ENCODE results near the gene IL4I1. TPM values are rescaled to one million over a fixed set of nuclear protein-coding genes. Genes with fewer than 3 reads are reported as not detected.
A peak's percentile ranks its signal among the peaks of the same experiment; 100 is the strongest.

The IL4I1 gene
- total RNA-seq, 1 experiment from 2014 or later = 1.3 TPM

DNA sequence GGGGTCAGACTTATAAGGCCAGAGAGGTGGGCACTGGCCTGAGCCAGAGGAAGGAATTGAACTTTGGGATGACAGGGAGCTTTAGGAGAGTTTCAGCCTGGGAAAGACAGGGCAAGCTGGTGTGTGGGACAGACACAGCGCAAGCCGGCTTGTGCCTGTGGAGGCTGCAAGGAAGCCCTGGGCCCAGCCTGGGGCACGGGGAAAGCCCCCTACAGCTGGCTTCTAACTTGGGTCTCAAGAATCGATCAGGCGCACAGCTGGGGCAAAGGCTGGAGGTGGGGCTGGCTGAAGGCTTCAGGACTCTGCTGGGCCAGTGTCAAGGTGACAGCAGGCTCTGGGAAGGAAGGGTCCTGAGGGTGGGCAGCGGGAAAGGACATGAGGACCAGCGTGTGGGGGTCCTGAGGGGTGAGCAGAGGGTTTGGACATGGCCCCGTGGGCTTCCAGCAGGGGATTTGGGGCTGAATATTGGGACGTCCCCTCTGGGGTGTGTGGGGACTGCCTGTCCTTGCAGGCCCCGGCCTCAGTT is 42.8 kb downstream of the IL4I1 start:
- ChIA-PET CTCF (interaction anchor here (0.9 kb wide), 1 partner anchor 14 kb away, joined by 3 read pairs; the partner anchor contains the start of gene PNKP), POLR2A (ENCODE audit: low non-redundant PET) (no interaction called here)
- BruUV-seq (replicated peaks) = no TSS peak
- H3K9me3 ChIP-seq (ENCODE audit: low read depth, low read length, poor library complexity, severe bottlenecking) = peaks cover 7% of the 10 kb centered on the region
- H3K27ac ChIP-seq (ENCODE audit: low read depth, low read length, poor library complexity, severe bottlenecking) = peak overlapping the region; percentile 32
- intact Hi-C loops (cut with micrococcal nuclease; ENCODE audit: unreplicated experiment) = loop anchor here (5.0 kb wide), 1 partner anchor 357 kb away; the partner anchor contains the start of gene RPS11
- H3K27me3 ChIP-seq (replicated peaks; ENCODE audit: insufficient read depth, low read depth, low read length, poor library complexity) = no peaks in the 10 kb centered on the region
- H3K36me3 ChIP-seq (ENCODE audit: insufficient read depth, low read length, poor library complexity, severe bottlenecking) = peaks cover 48% of the 10 kb centered on the region
- no peak for TF ChIP-seq EZH2 (IDR thresholded peaks at IDR 0.05; ENCODE audit: borderline replicate concordance, low read depth, low read length, poor library complexity, severe bottlenecking)
- TF ChIP-seq, protein P1, sequence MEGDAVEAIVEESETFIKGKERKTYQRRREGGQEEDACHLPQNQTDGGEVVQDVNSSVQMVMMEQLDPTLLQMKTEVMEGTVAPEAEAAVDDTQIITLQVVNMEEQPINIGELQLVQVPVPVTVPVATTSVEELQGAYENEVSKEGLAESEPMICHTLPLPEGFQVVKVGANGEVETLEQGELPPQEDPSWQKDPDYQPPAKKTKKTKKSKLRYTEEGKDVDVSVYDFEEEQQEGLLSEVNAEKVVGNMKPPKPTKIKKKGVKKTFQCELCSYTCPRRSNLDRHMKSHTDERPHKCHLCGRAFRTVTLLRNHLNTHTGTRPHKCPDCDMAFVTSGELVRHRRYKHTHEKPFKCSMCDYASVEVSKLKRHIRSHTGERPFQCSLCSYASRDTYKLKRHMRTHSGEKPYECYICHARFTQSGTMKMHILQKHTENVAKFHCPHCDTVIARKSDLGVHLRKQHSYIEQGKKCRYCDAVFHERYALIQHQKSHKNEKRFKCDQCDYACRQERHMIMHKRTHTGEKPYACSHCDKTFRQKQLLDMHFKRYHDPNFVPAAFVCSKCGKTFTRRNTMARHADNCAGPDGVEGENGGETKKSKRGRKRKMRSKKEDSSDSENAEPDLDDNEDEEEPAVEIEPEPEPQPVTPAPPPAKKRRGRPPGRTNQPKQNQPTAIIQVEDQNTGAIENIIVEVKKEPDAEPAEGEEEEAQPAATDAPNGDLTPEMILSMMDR (conservative IDR thresholded peaks at IDR 0.05; ENCODE audit: low read depth, low read length) = no peak
- DNase-seq (ENCODE audit: low spot score) = no peak
- peaks cover 19% of the 10 kb centered on the region for H3K4me1 ChIP-seq (ENCODE audit: insufficient read depth, low read length, poor library complexity, severe bottlenecking)
- no peak overlapping the region for H3K4me3 ChIP-seq (ENCODE audit: low read depth, low read length, poor library complexity, severe bottlenecking)

DNA sequence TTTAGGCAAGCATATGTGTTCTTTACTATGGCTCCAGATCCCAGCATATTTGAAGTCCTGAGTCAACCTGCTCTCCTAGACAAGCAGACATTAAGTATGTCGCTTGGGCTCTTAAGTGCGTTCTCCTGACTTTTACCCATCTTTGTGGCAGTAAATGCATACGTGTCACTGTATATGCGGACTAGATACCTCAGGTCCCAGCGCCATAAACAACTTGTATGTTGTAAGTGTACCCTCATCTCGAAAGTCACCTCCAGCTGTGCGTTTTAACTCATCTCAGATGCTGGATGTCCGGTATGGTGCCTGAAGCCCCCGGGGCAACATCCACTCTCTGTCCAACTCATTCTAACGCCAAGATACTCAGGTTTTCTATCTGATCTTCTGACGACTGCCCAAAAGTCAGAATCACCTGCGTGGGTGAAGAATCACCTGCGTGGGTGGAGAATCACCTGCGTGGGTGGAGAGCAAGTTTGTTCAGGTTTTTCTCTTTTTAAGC is 44.0 kb downstream of the IL4I1 start:
- TF ChIP-seq, protein P1 (conservative IDR thresholded peaks at IDR 0.05; ENCODE audit: low read depth, low read length) = no peak
- TF ChIP-seq EZH2 (IDR thresholded peaks at IDR 0.05; ENCODE audit: borderline replicate concordance, low read depth, low read length, poor library complexity, severe bottlenecking) = no peak
- Histone ChIP-seq H3K36me3 (ENCODE audit: insufficient read depth, low read length, poor library complexity, severe bottlenecking) (peaks cover 36% of the 10 kb centered on the region), H3K27ac (ENCODE audit: low read depth, low read length, poor library complexity, severe bottlenecking) (no peak overlapping the region), H3K4me1 (ENCODE audit: insufficient read depth, low read length, poor library complexity, severe bottlenecking) (peaks cover 19% of the 10 kb centered on the region), H3K4me3 (ENCODE audit: low read depth, low read length, poor library complexity, severe bottlenecking) (peak overlapping the region; percentile 74), H3K27me3 (replicated peaks; ENCODE audit: insufficient read depth, low read depth, low read length, poor library complexity) (no peaks in the 10 kb centered on the region), H3K9me3 (ENCODE audit: low read depth, low read length, poor library complexity, severe bottlenecking) (peaks cover 9% of the 10 kb centered on the region)
- ChIA-PET CTCF (no interaction called here), POLR2A (ENCODE audit: low non-redundant PET) (interaction anchor here (0.8 kb wide), 1 partner anchor 703 kb away, joined by 17 read pairs; no protein-coding TSS in a partner anchor)
- DNase-seq (ENCODE audit: low spot score) = no peak
- intact Hi-C loops (cut with micrococcal nuclease; ENCODE audit: unreplicated experiment) = loop anchor here (5.0 kb wide), 1 partner anchor 355 kb away; the partner anchor contains the start of gene RPS11
- BruUV-seq (replicated peaks) = TSS peak; percentile 75

DNA sequence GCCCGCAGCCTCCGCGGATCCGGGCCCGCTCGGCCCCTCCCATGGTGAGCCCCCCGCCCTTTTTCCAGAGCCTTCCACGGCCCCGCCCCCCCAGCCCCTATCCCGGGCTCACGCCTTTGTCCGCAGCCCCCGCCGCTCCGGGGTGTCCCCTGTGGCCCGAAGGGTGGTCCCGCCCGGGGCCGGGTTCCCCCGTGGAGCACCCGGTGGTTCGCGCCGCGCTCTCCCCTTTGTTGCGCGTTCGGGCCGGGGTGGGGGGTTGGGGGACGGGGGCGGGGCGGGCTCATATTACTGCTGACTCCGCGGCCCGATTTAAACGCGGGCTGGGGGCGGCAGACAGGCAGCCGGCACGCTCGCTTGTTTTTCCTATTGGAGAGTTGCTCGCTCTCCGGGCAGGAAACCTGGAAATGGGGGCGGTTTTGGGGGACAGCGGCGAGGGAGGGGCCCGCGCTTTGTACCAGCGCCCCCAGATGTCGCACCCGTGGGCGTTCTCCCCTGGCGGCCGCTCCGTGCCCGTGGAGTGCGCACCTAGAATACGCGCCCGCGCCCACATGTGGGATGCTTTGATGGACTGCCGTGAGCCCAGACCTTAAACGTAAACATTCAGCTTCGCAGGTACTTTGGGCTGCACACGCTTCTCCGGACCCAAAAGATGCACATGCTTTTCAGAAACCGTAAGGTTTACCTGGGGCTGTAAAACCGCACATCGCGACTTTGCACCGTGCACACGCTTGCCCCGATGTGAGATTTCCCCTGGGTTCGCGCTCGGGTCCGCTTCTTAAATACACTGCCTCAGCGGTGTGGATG is 45.0 kb downstream of the IL4I1 start:
- H3K4me1 ChIP-seq (ENCODE audit: insufficient read depth, low read length, poor library complexity, severe bottlenecking) = peaks cover 19% of the 10 kb centered on the region
- BruUV-seq (replicated peaks) = no TSS peak
- intact Hi-C loops (cut with micrococcal nuclease; ENCODE audit: unreplicated experiment) = loop anchor here (2.0 to 5.0 kb wide), 2 partner anchors 39 to 354 kb away; partner anchors contain the start of genes FUZ and RPS11
- peak; percentile 70 for DNase-seq (ENCODE audit: low spot score)
- TF ChIP-seq, protein P1 (conservative IDR thresholded peaks at IDR 0.05; ENCODE audit: low read depth, low read length) = no peak
- no peak for TF ChIP-seq EZH2 (IDR thresholded peaks at IDR 0.05; ENCODE audit: borderline replicate concordance, low read depth, low read length, poor library complexity, severe bottlenecking)
- H3K27ac ChIP-seq (ENCODE audit: low read depth, low read length, poor library complexity, severe bottlenecking) = peak overlapping the region; percentile 99
- H3K36me3 ChIP-seq (ENCODE audit: insufficient read depth, low read length, poor library complexity, severe bottlenecking) = peaks cover 25% of the 10 kb centered on the region
- H3K4me3 ChIP-seq (ENCODE audit: low read depth, low read length, poor library complexity, severe bottlenecking) = peak overlapping the region; percentile 74
- ChIA-PET POLR2A (ENCODE audit: low non-redundant PET) (no interaction called here), CTCF (interaction anchor here (0.6 kb wide), 1 partner anchor 15 kb away, joined by 3 read pairs; no protein-coding TSS in a partner anchor)
- no peaks in the 10 kb centered on the region for H3K27me3 ChIP-seq (replicated peaks; ENCODE audit: insufficient read depth, low read depth, low read length, poor library complexity)
- peaks cover 9% of the 10 kb centered on the region for H3K9me3 ChIP-seq (ENCODE audit: low read depth, low read length, poor library complexity, severe bottlenecking)

All from A673 (cell line).